GM21528 (cell line): ENCODE measurements around the gene ZBTB46.
"Not testable (repeated sequence)": the region's sequence is repeated elsewhere in the genome, so short reads cannot be mapped to it uniquely, and the experiment has no call there.

ENCODE experiments used
- ATAC-seq: cut with Tn5 transposase; IDR thresholded peaks from one replicate; pipeline ENCODE4 v1.9.1; 2021; ENCODE audit warnings: mild to moderate bottlenecking, moderate library complexity; ENCODE audit not compliant: unreplicated experiment, low FRiP score

Gene ZBTB46

GRCh38 chr20:63822276-63822696, 8.8 kb downstream of the ZBTB46 start:
- no peak for ATAC-seq

- ATAC-seq: no peak
Observed at GRCh38 chr20:63821811-63822210, 9.3 kb downstream of the ZBTB46 start.

- no peak for ATAC-seq
Observed at GRCh38 chr20:63819224-63819921, 11.7 kb downstream of the ZBTB46 start.

GRCh38 chr20:63815615-63816253, 15.3 kb downstream of the ZBTB46 start:
- no peak for ATAC-seq

GRCh38 chr20:63814891-63815614, 16.0 kb downstream of the ZBTB46 start:
- no peak for ATAC-seq

GRCh38 chr20:63811491-63811875, 19.6 kb downstream of the ZBTB46 start:
- no peak for ATAC-seq

- no peak for ATAC-seq
Observed at GRCh38 chr20:63810730-63811490, 20.2 kb downstream of the ZBTB46 start.

GRCh38 chr20:63809856-63810255, 21.2 kb downstream of the ZBTB46 start:
- no peak for ATAC-seq

GRCh38 chr20:63808964-63809674, 21.9 kb downstream of the ZBTB46 start:
- no peak for ATAC-seq

- no peak for ATAC-seq
Observed at GRCh38 chr20:63808145-63808724, 22.8 kb downstream of the ZBTB46 start.

GRCh38 chr20:63807654-63808053, 23.4 kb downstream of the ZBTB46 start:
- ATAC-seq: no peak

GRCh38 chr20:63804308-63804636, 26.8 kb downstream of the ZBTB46 start:
- no peak for ATAC-seq

GRCh38 chr20:63802469-63803240, 28.4 kb downstream of the ZBTB46 start:
- no peak for ATAC-seq

GRCh38 chr20:63801174-63801573, 29.9 kb downstream of the ZBTB46 start:
- not testable (repeated sequence) for ATAC-seq

GRCh38 chr20:63800411-63800810, 30.7 kb downstream of the ZBTB46 start:
- ATAC-seq: not testable (repeated sequence)

- ATAC-seq: not testable (repeated sequence)
Observed at GRCh38 chr20:63799127-63799526, 31.9 kb downstream of the ZBTB46 start.

GRCh38 chr20:63797175-63797574, 33.9 kb downstream of the ZBTB46 start:
- ATAC-seq: not testable (repeated sequence)

GRCh38 chr20:63795178-63795830, 35.8 kb downstream of the ZBTB46 start:
- no peak for ATAC-seq

- no peak for ATAC-seq
Observed at GRCh38 chr20:63794614-63795013, 36.5 kb downstream of the ZBTB46 start.
